GM19328 (cell line): Measurements from ENCODE around the gene TMEM236.

Experiments
- ATAC-seq: cut with Tn5 transposase; IDR thresholded peaks from one replicate; pipeline ENCODE4 v1.9.1; 2021; ENCODE audit warnings: mild to moderate bottlenecking, moderate library complexity; ENCODE audit not compliant: unreplicated experiment

The TMEM236 gene

DNA sequence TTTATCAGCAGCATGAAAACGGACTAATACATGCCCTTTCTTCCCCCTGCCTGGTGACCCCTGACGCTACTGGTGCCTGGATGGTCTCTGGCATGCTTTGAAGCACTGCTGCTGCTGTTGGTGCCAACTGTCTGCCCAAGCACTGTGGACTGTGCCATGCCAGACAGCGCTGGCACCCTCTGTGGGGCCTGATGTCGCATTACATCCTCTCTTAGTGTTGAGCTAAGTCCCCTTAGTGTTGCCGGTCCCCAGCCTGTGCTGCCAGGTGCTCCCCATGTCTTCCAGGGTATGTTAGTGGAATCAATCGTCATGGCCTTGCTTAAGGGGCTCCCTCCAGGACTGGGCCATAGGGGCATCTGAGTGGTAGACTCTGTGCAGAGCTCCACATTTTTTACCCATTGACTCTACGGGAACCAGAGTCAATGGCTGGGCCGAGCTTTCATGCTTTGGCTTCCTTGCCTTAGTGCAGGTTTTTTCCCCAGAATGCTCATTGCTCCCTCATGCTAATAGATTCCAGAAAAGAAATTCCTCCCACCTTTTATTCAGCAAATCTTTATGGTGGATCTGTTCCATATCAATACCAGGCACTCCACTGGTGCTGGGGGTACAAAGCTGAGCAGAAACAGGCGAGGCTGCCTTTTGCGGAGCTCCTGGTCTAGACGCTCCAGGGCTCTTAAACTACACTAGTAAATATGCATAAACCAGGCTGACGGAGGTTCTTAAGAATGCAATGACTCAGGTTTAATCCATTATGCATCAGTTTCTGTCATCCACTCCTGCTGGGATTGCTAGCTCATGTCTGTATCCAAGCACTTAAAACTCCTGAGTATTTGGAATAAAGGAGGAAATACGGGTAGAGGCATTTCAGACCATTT is 35.3 kb downstream of the TMEM236 start:
- no peak for ATAC-seq

GRCh38 chr10:17788646-17789045 is 36.6 kb downstream of the TMEM236 start:
- ATAC-seq, result no peak

DNA sequence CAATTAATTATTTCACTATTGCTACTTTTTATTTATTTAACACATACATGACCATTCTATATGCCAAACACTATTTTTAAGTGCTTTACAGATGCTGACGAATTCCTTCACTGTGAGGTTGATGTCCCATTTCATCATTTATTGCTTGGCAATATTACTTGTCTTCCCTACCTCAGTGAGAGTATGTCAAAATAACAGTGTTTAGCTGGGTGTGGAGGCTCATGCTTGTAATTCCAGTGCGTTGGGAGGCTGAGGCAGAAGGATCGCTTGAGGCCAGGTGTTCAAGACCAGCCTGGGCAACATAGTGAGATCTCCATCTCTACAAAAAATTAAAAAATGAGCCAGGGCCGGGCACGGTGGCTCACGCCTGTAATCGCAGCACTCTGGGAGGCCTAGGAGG is 37.4 kb downstream of the TMEM236 start:
- no peak for ATAC-seq

- ATAC-seq, result no peak
These were observed 38.6 kb downstream of the TMEM236 start for GRCh38 chr10:17790651-17791050.

- ATAC-seq, result no peak
These were observed 41.0 kb downstream of the TMEM236 start for GRCh38 chr10:17792991-17793390.

DNA sequence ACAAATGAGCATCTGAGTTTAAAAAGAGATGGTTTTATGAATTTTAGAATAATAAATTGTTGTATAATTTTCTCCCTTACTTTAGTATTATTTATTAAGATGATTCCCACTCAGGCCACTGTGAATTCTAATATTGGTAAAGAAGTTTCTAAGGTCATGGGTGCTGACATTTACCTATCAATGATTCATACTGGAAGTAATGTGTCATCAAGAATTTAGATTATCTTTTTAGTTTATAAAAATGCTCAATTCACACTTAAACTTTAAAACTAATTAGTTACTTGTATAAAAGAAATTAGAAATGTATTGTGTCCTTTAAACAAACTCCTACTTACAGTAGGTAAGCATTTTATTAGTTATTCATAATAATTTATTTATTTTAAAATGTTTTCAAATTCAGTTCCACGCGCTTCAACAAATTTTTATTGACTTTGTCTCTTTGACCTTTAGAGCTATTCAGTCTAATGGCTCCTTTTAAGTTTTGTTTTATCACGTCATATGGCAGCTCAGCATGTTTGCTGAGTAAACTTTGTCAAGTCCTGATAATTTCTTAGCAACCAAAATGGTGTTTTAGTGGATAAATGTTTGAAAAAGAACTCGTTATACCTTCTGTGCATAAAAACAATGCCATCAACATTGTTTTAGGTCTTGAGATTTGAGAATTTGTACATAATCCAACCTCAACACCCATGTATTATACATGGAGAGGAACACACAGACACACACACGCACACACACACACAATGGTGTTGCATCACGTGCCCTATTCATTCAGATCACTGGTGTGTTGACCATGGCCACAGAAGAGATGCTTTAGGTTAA is 42.0 kb downstream of the TMEM236 start:
- ATAC-seq, result no peak

GRCh38 chr10:17795083-17795482 is 43.1 kb downstream of the TMEM236 start:
- no peak for ATAC-seq

GRCh38 chr10:17795813-17796594 is 44.0 kb downstream of the TMEM236 start:
- ATAC-seq, result no peak

DNA sequence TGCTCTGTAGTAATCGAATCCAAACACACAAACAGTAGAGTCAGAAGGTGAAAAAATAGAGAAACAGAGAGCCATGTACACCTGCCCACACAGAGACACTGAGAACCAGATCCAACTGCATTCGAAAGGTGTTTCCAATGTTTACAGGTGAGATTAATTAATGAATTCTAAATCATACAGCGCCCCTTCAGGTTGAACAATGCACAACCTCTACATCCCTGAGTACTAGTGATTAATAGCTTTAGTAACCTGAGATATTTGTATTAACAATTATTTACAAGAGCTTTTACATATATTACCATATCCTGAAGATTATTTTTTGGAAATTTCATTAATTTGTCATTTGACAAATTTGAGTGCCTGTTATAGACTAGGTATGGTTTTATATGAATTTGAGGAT is 49.5 kb downstream of the TMEM236 start:
- ATAC-seq, result no peak

DNA sequence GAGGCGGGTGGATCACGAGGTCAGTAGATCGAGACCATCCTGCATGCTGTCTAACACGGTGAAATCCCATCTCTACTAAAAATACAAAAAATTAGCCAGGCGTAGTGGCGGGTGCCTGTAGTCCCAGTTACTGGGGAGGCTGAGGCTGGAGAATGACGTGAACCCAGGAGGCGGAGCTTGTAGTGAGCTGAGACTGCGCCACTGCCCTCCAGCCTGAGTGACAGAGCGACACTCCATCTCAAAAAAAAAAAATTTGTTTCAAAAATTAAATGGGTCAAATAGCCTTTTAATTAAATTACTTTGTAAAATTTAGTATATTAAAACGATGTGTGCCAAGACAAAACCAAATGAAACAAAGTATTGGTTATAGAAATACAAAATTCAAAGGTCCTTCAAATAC is 50.3 kb downstream of the TMEM236 start:
- no peak for ATAC-seq

DNA sequence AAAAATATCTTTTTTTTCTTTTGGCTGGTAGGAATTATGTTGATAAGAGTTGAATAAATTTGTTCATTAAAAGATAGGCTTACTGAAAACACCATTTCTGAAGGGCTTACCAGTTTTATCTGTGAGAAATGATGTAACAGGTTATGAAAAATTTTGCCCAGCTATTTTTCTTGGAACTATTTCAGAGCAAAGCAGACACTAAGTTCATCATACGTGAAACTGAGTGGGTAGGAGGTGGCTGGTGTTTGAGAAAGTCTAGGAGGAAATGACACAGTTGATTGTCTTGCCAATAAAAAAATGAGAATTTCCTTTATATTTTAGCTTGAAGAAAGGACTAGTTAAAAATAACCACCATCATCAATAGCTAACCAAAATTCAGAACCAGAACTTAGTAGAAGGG is 51.0 kb downstream of the TMEM236 start:
- no peak for ATAC-seq

GRCh38 chr10:17805330-17805729 is 53.3 kb downstream of the TMEM236 start:
- no peak for ATAC-seq

- ATAC-seq, result peak; percentile 86
These were observed 54.0 kb downstream of the TMEM236 start for GRCh38 chr10:17805921-17806577.

DNA sequence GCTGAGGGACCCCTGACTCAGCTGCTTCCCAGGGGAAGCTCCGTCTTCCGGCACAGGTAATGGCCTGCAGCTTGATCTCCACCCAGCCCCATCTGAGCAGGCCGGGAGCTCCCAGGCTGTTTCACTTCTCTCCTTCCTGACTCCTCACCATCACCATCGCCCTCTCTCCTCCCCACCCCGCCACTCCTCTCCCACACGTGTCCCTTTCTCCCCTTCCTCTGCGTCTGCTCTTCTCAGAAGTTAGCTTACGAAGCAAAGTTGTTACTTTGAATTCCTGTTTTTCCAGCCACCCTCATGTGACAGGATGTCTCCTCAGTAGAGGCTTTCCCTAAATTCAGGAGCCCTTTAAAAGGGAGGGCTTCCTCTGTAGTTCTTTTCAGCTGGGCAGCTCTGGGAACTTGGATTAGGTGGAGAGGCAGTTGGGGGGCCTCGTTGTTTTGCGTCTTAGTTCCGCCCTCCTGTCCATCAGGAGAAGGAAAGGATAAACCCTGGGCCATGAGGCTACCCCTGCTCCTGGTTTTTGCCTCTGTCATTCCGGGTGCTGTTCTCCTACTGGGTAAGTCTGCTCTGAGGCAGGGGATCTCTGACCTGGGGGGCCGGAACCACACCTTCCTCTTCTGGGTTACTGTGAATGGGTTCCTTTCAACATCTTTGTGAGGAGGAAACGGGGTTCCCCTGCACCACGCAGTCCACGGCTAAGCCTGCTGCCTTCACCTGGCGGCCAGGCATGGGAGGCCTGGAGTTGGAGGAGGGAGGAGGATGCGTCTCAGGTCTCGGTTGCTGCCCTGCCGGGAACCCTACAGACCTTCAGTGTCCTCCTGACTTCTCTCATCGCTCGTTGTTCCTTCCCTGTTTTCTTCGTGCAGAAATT is 57.2 kb downstream of the TMEM236 start, which contains the start of gene MRC1:
Gene MRC1, plus strand, starts transcription at position 378 of the 871 bp plus-strand sequence. Its CDS starts 118 bp downstream, at position 496.
- no peak for ATAC-seq

DNA sequence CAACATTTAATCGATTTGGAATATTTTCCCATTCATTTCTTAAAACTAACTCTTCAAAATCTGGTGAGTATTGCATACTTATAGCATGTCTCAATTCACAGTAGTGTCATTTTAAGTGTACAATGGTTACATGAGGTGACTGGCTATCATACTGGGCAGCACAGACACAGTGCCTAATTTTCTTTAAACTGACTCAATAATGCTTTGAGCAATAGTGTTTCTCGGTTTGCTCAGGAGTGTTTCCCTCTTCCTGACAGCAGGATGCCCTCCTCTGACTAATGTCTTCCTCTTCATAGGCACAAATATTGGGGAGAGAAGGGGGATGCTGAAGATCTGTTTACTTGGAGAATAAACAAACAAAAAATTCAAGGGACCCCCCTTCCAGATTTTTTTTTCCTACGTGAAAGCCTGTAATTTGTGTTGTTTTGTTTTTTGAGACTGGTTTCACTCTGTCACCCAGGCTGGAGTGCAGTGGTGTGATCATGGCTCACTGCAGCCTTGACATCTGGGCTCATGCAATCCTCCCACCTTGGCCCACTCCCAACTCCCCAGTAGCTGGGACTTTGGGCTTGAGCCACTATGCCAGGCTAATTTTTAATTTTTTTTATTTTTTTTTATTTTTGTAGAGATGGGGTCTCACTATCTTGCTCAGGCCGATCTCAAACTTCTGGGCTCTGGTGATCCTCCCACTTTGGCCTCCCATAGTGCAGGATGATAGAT is 59.3 kb downstream of the TMEM236 start:
- no peak for ATAC-seq

- ATAC-seq, result no peak
These were observed 63.0 kb downstream of the TMEM236 start for GRCh38 chr10:17814973-17815372.

DNA sequence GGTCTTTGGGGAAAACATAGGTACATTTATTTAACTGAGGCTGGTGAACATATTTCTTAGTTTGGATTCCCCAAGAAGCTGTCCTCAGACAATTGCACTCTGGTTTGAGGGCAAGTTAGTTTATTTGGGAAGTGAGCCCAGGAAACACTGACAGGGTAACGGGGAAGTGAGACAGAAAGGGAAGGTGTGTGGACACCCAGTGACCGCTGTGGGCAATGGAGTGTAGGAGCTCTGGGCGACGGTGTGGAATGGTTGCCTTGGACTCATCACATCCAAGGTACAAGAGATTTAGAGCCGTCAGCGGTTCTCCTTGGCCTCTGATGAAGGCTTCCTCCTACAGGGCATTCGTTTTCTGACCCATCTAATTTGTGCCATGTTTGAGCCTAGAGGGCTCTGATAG is 64.2 kb downstream of the TMEM236 start:
- no peak for ATAC-seq

- no peak for ATAC-seq
These were observed 65.3 kb downstream of the TMEM236 start for GRCh38 chr10:17817316-17817715.

DNA sequence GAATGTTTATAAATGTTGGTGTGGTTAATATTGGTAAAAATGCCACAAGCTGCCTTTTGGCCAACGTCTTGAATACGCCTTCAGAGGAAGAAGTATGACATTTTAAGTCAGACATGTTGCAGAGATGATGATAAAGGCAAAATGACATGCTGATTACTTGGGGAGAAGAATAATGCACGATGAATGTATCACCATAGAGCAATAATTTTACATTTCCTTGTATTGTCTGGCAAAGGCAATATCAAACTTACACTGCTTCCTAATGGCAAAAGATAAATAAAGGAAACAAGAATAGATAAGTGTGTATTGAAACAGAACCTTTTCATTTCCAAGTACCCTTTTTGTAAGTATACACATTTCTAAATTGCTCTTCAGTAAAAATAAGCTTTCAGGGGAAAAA is 65.8 kb downstream of the TMEM236 start:
- no peak for ATAC-seq
